ENCODE measurements around the gene MYO15B.

- TF ChIP-seq CTCF (IDR thresholded peaks at IDR 0.05) (no peak), SIN3A (IDR thresholded peaks at IDR 0.05; ENCODE audit: borderline replicate concordance, insufficient read depth, low read depth, low read length) (no peak)
These were observed 8.3 kb downstream of the MYO15B start for GRCh38 chr17:75595920-75596313.

Data from Panc1 (cell line).